ENCODE data around the gene TAF11L7. TPM values are rescaled to one million over a fixed set of nuclear protein-coding genes. Genes with fewer than 3 reads are reported as not detected.
"Not testable (repeated sequence)": the region's sequence is repeated elsewhere in the genome, so short reads cannot be mapped to it uniquely, and the experiment has no call there.

The TAF11L7 gene
- total RNA-seq: not detected in 2 replicates

DNA sequence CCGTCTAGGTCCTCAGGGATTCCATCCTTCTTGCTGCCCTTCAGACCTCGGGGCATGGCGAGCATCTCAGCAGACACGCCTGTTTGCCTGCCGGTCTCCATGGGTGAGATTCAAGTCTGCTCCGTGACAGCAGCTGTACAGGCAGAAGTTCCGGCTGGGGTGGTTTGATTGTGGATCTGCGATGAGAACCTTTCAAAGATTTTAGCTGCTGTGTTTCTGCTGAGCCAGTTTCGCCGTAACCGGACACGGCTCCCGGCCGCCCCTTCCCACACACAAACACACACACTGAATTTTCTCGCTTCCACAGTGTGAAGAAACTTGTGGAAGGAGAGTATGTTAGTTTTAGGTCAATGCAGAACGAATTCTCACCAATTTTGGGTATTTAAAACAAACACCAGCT is at the start of gene TAF11L7:
Gene TAF11L7 (minus strand): TSS at position 101 of the 400 bp plus-strand sequence.
- not testable (repeated sequence) for DNase-seq (ENCODE audit: low read depth)

DNA sequence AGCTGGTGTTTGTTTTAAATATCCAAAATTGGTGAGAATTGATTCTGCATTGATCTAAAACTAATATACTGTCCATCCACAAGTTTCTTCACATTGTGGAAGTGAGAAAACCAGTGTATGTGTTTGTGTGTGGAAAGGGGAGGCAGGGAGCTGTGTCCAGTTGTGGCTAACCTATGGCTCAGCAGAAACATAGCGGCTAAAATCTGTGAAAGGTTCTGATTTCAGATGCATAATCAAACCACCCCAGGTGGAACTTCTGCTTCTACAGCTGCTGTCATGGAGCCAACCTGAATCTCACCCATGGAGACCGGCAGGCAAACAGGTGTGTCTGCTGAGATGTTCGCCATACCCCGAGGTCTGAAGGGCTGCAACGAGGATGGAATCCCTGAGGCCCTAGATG is 48.6 kb upstream of the TAF11L7 start, which contains the start of gene TAF11L14:
Gene TAF11L14 (plus strand): TSS at position 301 of the 400 bp plus-strand sequence.
- no peak for DNase-seq (ENCODE audit: low read depth)

DNA sequence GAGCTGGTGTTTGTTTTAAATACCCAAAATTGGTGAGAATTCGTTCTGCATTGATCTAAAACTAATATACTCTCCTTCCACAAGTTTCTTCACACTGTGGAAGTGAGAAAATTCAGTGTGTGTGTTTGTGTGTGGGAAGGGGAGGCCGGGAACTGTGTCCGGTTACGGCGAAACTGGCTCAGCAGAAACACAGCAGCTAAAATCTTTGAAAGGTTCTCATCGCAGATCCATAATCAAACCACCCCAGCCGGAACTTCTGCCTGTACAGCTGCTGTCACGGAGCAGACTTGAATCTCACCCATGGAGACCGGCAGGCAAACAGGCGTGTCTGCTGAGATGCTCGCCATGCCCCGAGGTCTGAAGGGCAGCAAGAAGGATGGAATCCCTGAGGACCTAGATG is 46.2 kb upstream of the TAF11L7 start, which contains the start of gene TAF11L13:
Gene TAF11L13 (plus strand): TSS at position 301 of the 400 bp plus-strand sequence.
- not testable (repeated sequence) for DNase-seq (ENCODE audit: low read depth)

DNA sequence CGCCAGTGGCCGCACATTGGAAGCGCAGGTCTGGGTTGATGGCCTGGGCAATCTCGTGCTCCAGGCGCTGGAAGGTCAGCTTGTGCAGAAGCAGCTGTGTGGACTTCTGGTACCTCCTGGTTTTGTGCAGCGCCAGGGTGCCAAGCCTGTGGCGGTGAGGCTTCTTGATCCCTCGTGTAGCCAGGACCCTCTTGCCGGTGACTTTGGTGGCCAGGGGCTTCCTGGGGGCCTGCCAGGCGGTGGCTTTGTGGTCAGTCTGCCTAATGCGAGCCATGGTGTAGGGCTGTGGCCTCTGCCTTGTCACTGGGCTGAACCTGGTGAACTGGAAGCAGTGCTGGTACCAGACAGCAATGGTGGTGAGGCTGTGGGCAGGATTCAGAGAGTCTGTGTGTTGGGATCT is 40.1 kb upstream of the TAF11L7 start:
- no peak for DNase-seq (ENCODE audit: low read depth)

DNA sequence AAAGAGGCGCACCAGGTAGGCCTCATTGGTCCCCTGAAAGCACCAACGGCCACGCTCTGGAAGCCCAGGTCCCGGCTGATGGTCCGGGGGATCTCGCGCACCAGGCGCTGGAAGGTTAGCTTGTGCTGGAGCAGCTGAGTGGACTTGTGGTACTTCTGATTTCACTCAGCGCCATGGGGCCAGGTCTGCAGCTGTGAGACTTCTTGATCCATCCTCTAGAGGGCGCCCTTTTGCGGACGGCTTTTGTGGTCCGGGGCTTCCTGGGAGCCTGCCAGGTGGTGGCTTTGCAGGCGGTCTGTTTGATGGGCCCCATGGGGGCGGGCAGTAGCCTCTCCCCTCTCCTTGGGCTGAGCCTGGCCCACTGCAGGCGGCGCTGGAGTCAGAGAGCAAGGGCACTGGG is 35.1 kb upstream of the TAF11L7 start:
- no peak for DNase-seq (ENCODE audit: low read depth)

DNA sequence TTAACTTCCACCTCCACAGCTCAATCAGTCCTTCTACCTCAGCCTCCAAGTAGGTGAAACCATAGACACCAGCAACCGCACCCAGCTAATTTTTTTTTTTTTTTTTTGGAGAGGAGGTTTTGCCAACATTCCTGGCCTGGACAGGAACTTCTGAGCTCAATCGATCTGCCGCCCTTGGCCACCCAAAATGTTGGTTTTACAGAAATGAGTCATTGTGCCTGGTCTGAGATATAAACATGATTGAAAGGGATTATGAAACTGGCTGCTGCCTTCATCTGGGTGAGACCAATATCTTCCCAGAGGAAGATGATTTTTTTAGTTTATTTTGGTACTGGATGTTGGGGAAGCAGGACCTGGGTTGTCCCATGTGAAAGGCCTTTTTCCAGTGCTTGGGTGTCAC is 33.8 kb upstream of the TAF11L7 start:
- DNase-seq (ENCODE audit: low read depth): no peak

DNA sequence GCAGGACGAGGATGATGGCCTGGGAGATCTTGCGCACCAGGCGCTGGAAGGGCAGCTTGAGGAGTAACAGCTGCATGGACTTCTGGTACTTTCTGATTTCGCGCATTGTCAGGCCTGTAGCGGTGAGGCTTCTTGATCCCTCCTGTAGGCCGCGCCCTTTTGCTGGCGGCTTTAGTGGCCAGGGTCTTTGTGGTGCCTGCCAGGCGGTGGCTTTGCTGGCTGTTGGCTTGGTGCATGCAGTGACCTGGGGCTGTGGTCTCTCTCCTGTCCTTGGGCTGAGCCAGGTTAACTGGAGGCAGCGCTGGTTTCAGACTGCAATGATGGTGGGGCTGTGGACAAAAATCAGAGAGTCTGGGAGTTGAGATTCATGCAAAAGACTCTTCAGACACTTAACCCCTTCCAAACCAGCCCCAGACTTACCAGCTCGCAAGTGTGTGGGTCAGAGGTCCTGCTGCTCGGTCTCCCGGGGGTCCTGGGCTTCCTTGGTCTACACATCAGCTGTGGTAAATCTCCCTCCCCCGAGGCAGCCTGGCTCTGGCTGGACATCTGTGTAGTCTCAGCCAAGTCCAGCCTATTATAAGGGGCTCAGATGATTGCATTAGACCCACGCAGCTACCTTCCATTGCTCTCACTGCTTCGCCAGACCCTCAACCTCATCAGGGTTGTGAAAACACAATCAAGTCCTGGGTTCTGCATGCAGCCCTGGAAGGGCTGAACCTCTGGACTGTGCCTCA is 29.5 kb upstream of the TAF11L7 start:
- DNase-seq (ENCODE audit: low read depth): no peak

DNA sequence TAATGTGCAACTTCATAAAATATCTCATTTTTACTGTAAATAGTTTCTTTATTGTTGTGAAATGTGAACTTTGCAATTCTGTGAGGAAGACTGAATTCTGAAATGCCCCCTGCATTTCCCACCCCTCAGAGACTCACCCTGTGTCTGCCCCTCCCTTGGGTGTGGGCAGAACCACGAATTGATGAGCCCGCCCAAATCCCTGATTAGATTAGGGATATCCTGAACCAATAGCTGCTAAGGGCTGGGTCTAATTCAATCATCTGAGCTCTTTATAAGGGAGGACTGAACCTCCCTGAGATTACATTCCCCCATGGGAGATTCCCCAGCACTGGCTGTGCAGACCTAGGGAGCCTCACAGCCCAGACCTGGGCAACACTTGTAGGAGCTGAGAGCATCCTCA is 24.5 kb upstream of the TAF11L7 start, which contains the start of gene TAF11L12:
Gene TAF11L12 (plus strand): TSS at position 301 of the 400 bp plus-strand sequence.
- not testable (repeated sequence) for DNase-seq (ENCODE audit: low read depth)

DNA sequence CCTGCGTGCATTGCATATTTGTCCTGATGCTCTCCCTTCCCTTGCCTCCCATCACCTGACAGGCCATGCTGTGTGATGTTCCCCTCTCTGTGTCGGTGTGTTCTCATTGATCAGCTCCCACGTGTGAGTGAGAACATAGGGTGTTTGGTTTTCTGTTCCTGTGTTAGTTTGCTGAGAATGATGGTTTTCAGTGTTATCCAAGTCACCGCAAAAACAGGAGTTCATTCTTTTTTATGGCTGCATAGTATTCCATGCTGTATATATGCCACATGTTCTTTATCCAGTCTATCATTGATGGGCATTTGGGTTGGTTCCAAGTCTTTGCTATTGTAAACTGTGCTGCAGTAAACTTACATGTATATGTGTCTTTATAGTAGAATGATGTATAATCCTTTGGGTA is 21.9 kb upstream of the TAF11L7 start:
- not testable (repeated sequence) for DNase-seq (ENCODE audit: low read depth)

DNA sequence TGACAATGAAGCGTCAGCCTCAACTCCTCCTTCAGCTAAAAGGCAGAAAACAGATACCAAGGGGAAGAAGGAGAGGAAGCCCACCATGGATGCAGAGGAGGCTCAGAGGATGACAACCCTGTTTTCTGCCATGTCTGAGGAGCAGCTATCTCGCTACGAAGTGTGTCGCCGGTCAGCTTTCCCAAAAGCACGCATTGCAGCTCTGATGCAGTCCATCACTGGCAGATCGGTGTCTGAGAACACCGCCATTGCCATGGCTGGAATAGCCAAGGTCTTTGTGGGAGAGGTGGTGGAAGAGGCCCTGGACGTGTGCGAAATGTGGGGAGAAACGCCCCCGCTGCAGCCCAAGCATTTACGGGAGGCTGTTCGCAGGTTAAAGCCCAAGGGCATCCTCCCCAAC is 19.4 kb upstream of the TAF11L7 start:
- no peak for DNase-seq (ENCODE audit: low read depth)

DNA sequence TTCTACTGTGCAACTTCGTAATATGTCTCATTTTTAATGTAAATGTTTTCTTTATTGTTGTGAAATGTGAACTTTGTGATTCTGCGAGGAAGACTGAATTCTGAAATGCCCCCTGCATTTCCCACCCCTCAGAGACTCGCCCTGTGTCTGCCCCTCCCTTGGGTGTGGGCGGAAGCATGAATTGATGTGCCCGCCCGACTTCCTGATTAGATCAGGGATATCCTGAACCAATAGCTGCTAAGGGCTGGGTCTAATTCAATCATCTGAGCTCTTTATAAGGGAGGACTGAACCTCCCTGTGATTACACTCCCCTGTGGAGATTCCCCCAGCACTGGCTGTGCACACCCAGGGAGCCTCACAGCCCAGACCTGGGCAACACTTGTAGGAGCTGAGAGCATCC is 18.3 kb upstream of the TAF11L7 start, which contains the start of gene TAF11L11:
Gene TAF11L11 (plus strand): TSS at position 304 of the 400 bp plus-strand sequence.
- DNase-seq (ENCODE audit: low read depth): not testable (repeated sequence)

DNA sequence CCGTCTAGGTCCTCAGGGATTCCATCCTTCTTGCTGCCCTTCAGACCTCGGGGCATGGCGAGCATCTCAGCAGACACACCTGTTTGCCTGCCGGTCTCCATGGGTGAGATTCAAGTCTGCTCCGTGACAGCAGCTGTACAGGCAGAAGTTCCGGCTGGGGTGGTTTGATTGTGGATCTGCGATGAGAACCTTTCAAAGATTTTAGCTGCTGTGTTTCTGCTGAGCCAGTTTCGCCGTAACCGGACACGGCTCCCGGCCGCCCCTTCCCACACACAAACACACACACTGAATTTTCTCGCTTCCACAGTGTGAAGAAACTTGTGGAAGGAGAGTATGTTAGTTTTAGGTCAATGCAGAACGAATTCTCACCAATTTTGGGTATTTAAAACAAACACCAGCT is 12.2 kb upstream of the TAF11L7 start, which contains the start of gene TAF11L10:
Gene TAF11L10 (minus strand): TSS at position 101 of the 400 bp plus-strand sequence.
- not testable (repeated sequence) for DNase-seq (ENCODE audit: low read depth)

DNA sequence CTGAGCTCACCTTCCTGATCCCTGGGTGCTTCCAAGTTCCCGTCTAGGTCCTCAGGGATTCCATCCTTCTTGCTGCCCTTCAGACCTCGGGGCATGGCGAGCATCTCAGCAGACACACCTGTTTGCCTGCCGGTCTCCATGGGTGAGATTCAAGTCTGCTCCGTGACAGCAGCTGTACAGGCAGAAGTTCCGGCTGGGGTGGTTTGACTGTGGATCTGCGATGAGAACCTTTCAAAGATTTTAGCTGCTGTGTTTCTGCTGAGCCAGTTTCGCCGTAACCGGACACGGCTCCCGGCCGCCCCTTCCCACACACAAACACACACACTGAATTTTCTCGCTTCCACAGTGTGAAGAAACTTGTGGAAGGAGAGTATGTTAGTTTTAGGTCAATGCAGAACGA is 8.7 kb upstream of the TAF11L7 start, which contains the start of gene TAF11L9:
Gene TAF11L9 (minus strand): TSS at position 140 of the 400 bp plus-strand sequence.
- DNase-seq (ENCODE audit: low read depth): not testable (repeated sequence)

DNA sequence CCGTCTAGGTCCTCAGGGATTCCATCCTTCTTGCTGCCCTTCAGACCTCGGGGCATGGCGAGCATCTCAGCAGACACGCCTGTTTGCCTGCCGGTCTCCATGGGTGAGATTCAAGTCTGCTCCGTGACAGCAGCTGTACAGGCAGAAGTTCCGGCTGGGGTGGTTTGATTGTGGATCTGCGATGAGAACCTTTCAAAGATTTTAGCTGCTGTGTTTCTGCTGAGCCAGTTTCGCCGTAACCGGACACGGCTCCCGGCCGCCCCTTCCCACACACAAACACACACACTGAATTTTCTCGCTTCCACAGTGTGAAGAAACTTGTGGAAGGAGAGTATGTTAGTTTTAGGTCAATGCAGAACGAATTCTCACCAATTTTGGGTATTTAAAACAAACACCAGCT is 5.3 kb upstream of the TAF11L7 start, which contains the start of gene TAF11L8:
Gene TAF11L8 (minus strand): TSS at position 101 of the 400 bp plus-strand sequence.
- DNase-seq (ENCODE audit: low read depth): not testable (repeated sequence)

Other genes with a start within 250 kb of the TAF11L7 start
- not detected in 2 replicates for gene TAF11L2, start 87.5 kb downstream of the TAF11L7 start, total RNA-seq
- gene TAF11L3, start 67.4 kb downstream of the TAF11L7 start, total RNA-seq: not detected in 2 replicates
- not detected in 2 replicates for gene TAF11L4, start 64.0 kb downstream of the TAF11L7 start, total RNA-seq
- not detected in 2 replicates for gene TAF11L5, start 60.5 kb downstream of the TAF11L7 start, total RNA-seq
- not detected in 2 replicates for gene TAF11L6, start 57.1 kb downstream of the TAF11L7 start, total RNA-seq
- gene TAF11L8, start 5.2 kb upstream of the TAF11L7 start, total RNA-seq: not detected in 2 replicates
- gene TAF11L9, start 8.6 kb upstream of the TAF11L7 start, total RNA-seq: not detected in 2 replicates
- gene TAF11L10, start 12.1 kb upstream of the TAF11L7 start, total RNA-seq: not detected in 2 replicates
- not detected in 2 replicates for gene TAF11L11, start 18.4 kb upstream of the TAF11L7 start, total RNA-seq
- not detected in 2 replicates for gene TAF11L12, start 24.6 kb upstream of the TAF11L7 start, total RNA-seq
- gene TAF11L13, start 46.3 kb upstream of the TAF11L7 start, total RNA-seq: not detected in 2 replicates
- not detected in 2 replicates for gene TAF11L14, start 48.7 kb upstream of the TAF11L7 start, total RNA-seq